ENCODE measurements around the gene ASAP2.

- TF ChIP-seq POLR2AphosphoS5 (IDR thresholded peaks at IDR 0.05; ENCODE audit: borderline replicate concordance, low read depth, low read length), result no peak
- no peak for TF ChIP-seq EZH2 (IDR thresholded peaks at IDR 0.05)
These were observed 9.1 kb downstream of the ASAP2 start for GRCh38 chr2:9215680-9216079.

Measured in SK-N-MC (cell line).